H1 (cell line): ENCODE measurements around the gene GRM1.

Experiments
- CBX5 ChIP-seq: fragments of 300-800, 300-1000 bp; sonication (generic); IDR thresholded peaks from 2 replicates; pipeline ENCODE4 v1.7.1; 2016; ENCODE audit warnings: antibody characterized with exemption, low read length, low read depth
- CTBP2 ChIP-seq: IDR thresholded peaks from 2 replicates; pipeline ENCODE4 v1.7.0; 2011; ENCODE audit warnings: borderline replicate concordance, mild to moderate bottlenecking, moderate library complexity, mixed read lengths, low read length; ENCODE audit not compliant: insufficient read depth, insufficient read length

DNA sequence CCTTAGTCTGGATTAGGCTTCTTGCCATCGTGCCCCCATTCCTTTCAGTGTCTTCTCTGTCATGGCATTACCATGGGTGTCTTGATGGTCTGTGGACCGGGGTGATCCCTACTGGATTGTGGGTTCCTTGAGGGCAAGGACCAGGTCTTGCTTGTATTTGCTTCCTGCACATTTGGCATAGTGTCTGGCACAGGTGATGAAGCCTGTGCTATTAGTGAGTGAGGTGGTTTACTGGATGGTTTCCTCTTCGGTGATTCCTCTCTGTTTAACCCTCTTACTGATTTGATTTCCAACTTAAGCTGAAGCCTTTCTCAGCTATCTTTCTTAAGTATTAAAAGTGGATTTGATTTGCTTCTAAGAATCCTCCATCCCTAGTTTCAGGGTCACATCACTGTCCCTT is 162.3 kb downstream of the GRM1 start:
- TF ChIP-seq CTBP2 (no peak), CBX5 (no peak)
